ENCODE measurements around the gene ECHDC1.

GRCh38 chr6:127282184-127282583, 61.2 kb downstream of the ECHDC1 start:
- TF ChIP-seq CTCF (IDR thresholded peaks at IDR 0.05) (no peak), POLR2A (IDR thresholded peaks at IDR 0.05) (no peak)
